Activated naive CD8-positive, alpha-beta T cell treated with anti-CD3 and anti-CD28 coated beads for 36 hours (primary cell): ENCODE measurements around the gene PLEKHN1. TPM values are rescaled to one million over a fixed set of nuclear protein-coding genes. Genes with fewer than 3 reads are reported as not detected.
"Not testable (repeated sequence)": the region's sequence is repeated elsewhere in the genome, so short reads cannot be mapped to it uniquely, and the experiment has no call there.

ENCODE experiments used
- DNase-seq: peaks from one replicate; pipeline ENCODE4 v3.0.0; 2021
- H3K27ac Mint-ChIP-seq: one replicate; pipeline ENCODE4 v1.8.0; 2022; ENCODE audit warnings: mild to moderate bottlenecking, moderate library complexity, mixed read lengths
- H3K27me3 Mint-ChIP-seq: one replicate; pipeline ENCODE4 v1.8.0; 2022; ENCODE audit warnings: mild to moderate bottlenecking, mixed read lengths
- H3K36me3 Mint-ChIP-seq: one replicate; pipeline ENCODE4 v1.8.0; 2021; ENCODE audit warnings: mild to moderate bottlenecking, mixed read lengths
- H3K4me1 Mint-ChIP-seq: one replicate; pipeline ENCODE4 v1.8.0; 2021; ENCODE audit warnings: mixed read lengths
- H3K4me3 Mint-ChIP-seq: one replicate; pipeline ENCODE4 v1.8.0; 2022; ENCODE audit warnings: mild to moderate bottlenecking, moderate library complexity, mixed read lengths
- H3K9me3 Mint-ChIP-seq: one replicate; pipeline ENCODE4 v1.8.0; 2022; ENCODE audit warnings: mixed read lengths
- total RNA-seq, 2 experiments: library from RNA; stranded (reverse); gene quantifications; one replicate each; pipeline ENCODE4 v1.2.3, GENCODE V29; 2021

PLEKHN1 gene
- total RNA-seq, 2 experiments from 2014 or later, result 0.85 to 1.3 TPM

GRCh38 chr1:1005774-1006304, 39.6 kb downstream of the PLEKHN1 start:
- H3K4me1 Mint-ChIP-seq, result peaks cover 10% of the 10 kb centered on the region
- no peaks in the 10 kb centered on the region for H3K36me3 Mint-ChIP-seq
- H3K27me3 Mint-ChIP-seq, result peaks cover 63% of the 10 kb centered on the region
- H3K27ac Mint-ChIP-seq, result no peak overlapping the region
- no peak overlapping the region for H3K4me3 Mint-ChIP-seq
- no peak for DNase-seq
- H3K9me3 Mint-ChIP-seq, result no peaks in the 10 kb centered on the region

DNA sequence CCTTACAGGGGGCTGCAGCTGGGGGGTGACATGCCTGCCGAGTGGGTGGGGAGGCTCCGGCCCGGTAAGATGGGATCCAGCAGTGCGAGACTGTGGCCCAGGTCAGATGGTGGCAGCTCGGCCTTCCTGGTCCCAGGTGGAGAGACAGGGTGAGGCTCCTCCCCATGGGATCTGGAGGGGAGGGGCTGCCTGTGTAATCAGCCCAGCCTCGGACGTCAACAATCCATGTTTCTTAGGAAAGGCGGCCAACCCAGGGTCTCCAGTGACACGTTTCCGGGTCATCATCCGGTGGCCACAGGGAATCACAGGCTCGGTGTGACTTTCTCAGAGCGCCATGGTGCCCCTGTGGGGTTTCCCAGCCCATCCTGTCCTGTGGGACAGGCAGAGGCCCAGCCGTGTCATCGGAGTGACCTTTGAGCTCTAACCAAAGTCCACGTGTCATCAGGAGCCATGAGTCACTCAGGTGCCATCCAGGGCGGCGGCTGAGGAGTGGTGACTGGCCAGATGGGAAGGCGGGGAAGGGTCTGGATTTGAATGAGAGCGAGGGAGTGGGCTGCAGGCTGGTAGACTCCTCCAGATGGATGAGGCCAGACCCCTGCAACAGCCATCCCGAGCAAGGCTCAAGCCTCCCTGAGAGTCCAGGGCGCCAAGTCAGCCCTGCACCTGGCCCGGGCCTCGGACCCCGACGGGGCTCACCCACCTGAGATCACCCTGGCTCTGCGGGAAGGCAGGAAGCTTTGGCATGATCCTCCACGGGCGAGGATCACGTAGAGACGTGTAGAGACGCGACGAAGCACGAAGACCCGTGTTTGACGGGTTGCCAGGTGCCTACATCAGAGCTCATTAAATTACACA, 40.2 kb downstream of the PLEKHN1 start:
- peaks cover 12% of the 10 kb centered on the region for H3K4me1 Mint-ChIP-seq
- DNase-seq, result no peak
- H3K4me3 Mint-ChIP-seq, result no peak overlapping the region
- H3K36me3 Mint-ChIP-seq, result no peaks in the 10 kb centered on the region
- no peak overlapping the region for H3K27ac Mint-ChIP-seq
- no peaks in the 10 kb centered on the region for H3K9me3 Mint-ChIP-seq
- H3K27me3 Mint-ChIP-seq, result peaks cover 61% of the 10 kb centered on the region

DNA sequence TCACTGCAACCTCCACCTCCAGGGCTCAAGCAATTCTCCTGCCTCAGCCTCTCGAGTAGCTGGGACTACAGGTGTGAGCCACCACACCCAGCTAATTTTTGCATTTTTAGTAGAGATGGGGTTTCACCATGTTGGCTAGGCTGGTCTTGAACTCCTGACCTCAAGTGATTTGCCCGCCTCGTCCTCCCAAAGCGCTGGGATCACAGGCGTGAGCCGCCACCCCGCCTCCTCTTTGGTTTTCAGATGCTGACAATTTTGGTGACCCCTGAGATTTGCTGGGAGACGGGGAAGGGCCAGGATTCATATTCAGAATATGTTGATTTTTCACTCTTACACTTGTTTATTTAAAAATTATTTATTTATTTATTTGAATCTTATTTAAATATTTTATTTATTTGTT, 43.8 kb downstream of the PLEKHN1 start:
- not testable (repeated sequence) for DNase-seq, H3K9me3 Mint-ChIP-seq
- peaks cover 24% of the 10 kb centered on the region for H3K4me1 Mint-ChIP-seq

GRCh38 chr1:1011396-1011949, 45.2 kb downstream of the PLEKHN1 start:
- H3K27me3 Mint-ChIP-seq, result peaks cover 19% of the 10 kb centered on the region

More for the DNA sequence above, 43.8 kb downstream of the PLEKHN1 start:
- peaks cover 29% of the 10 kb centered on the region for H3K27me3 Mint-ChIP-seq
- H3K36me3 Mint-ChIP-seq, H3K27ac Mint-ChIP-seq, H3K4me3 Mint-ChIP-seq: not testable (repeated sequence)

DNA sequence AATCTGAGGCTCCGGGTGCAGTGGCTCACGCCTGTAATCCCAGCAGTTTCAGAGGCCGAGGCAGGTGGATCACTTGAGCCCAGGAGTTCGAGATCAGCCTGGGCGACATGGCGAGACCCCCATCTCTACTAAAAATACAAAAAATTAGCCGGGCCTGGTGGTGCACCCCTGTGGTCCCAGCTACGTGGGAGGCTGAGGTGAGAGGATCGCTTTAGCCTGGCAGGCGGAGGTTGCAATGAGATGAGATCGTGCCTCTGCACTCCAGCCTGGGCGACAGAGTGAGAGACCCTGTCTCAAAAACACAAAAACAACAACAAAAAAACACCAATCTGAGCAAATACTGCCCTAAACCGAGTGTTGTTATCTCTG, 46.4 kb downstream of the PLEKHN1 start:
- Mint-ChIP-seq H3K27me3 (peaks cover 18% of the 10 kb centered on the region), H3K4me3 (peak overlapping the region; percentile 89)
- not testable (repeated sequence) for DNase-seq

More at GRCh38 chr1:1011396-1011949, 45.2 kb downstream of the PLEKHN1 start:
- Mint-ChIP-seq H3K4me3 (no peak overlapping the region), H3K9me3 (no peaks in the 10 kb centered on the region), H3K27ac (peak overlapping the region; percentile 60), H3K4me1 (peaks cover 21% of the 10 kb centered on the region), H3K36me3 (no peaks in the 10 kb centered on the region)
- DNase-seq, result no peak

GRCh38 chr1:1013105-1013921, 47.0 kb downstream of the PLEKHN1 start, which contains the start of gene ISG15:
Gene ISG15, plus strand, starts transcription at chr1:1013497. Its CDS starts 77 bp downstream, at chr1:1013574.
- peak within 1 kb of the TSS; percentile 93 for H3K27ac Mint-ChIP-seq
- H3K4me3 Mint-ChIP-seq, result peak within 1 kb of the TSS; percentile 89
- DNase-seq, result peak; percentile 89
- peaks cover 24% of the 10 kb centered on the region for H3K4me1 Mint-ChIP-seq
- H3K27me3 Mint-ChIP-seq, result peaks cover 13% of the 10 kb centered on the region
- no peaks in the 10 kb centered on the region for H3K9me3 Mint-ChIP-seq
- peaks cover 3% of the 10 kb centered on the region for H3K36me3 Mint-ChIP-seq

More for the DNA sequence above, 46.4 kb downstream of the PLEKHN1 start:
- H3K9me3 Mint-ChIP-seq, H3K36me3 Mint-ChIP-seq: not testable (repeated sequence)
- Mint-ChIP-seq H3K4me1 (peaks cover 24% of the 10 kb centered on the region), H3K27ac (peak overlapping the region; percentile 93)

GRCh38 chr1:1013922-1014648, 47.8 kb downstream of the PLEKHN1 start:
- H3K36me3 Mint-ChIP-seq, result peaks cover 3% of the 10 kb centered on the region
- no peaks in the 10 kb centered on the region for H3K9me3 Mint-ChIP-seq
- DNase-seq, result peak; percentile 31
- peaks cover 24% of the 10 kb centered on the region for H3K4me1 Mint-ChIP-seq
- peak overlapping the region; percentile 93 for H3K27ac Mint-ChIP-seq
- H3K4me3 Mint-ChIP-seq, result peak overlapping the region; percentile 89
- H3K27me3 Mint-ChIP-seq, result peaks cover 5% of the 10 kb centered on the region

- Mint-ChIP-seq H3K4me1 (peaks cover 24% of the 10 kb centered on the region), H3K4me3 (peak overlapping the region; percentile 89), H3K27me3 (peaks cover 3% of the 10 kb centered on the region), H3K27ac (peak overlapping the region; percentile 93), H3K36me3 (peaks cover 3% of the 10 kb centered on the region), H3K9me3 (no peaks in the 10 kb centered on the region)
- DNase-seq, result peak; percentile 37
Measured at GRCh38 chr1:1014799-1015681, 48.8 kb downstream of the PLEKHN1 start.

DNA sequence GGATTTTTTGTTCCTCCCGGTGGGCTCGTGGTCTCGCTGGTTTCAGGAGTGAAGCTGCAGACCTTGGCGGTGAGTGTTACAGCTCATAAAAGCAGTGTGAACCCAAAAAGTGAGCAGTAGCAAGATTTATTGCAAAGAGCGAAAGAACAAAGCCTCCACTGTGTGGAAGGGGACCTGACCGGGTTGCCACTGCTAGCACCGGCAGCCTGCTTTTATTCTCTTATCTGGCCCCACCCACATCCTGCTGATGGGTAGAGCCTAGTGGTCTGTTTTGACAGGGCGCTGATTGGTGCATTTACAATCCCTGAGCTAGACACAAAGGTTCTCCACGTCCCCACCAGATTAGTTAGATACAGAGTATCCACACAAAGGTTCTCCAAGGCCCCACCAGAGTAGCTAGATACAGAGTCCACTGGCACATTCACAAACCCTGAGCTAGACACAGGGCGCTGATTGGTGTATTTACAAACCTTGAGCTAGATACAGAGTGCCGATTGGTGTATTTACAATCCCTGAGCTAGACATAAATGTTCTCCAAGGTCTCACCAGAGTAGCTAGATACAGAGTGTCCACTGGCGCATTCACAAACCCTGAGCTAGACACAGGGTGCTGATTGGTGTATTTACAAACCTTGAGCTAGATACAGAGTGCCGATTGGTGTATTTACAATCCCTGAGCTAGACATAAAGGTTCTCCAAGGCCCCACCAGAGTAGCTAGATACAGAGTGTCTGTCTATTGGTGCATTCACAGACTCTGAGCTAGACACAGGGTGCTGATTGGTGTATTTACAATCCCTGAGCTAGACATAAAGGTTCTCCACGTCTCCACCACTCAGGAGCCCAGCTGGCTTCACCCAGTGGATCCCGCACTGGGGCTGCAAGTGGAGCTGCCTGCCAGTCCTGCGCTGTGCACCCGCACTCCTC, 51.4 kb downstream of the PLEKHN1 start:
- not testable (repeated sequence) for H3K4me3 Mint-ChIP-seq, H3K27ac Mint-ChIP-seq, H3K27me3 Mint-ChIP-seq, H3K9me3 Mint-ChIP-seq, H3K36me3 Mint-ChIP-seq, DNase-seq
- peaks cover 19% of the 10 kb centered on the region for H3K4me1 Mint-ChIP-seq

- H3K36me3 Mint-ChIP-seq, DNase-seq, H3K9me3 Mint-ChIP-seq, H3K27ac Mint-ChIP-seq, H3K4me3 Mint-ChIP-seq, H3K27me3 Mint-ChIP-seq: not testable (repeated sequence)
- peaks cover 13% of the 10 kb centered on the region for H3K4me1 Mint-ChIP-seq
Measured at GRCh38 chr1:1018321-1018685, 52.0 kb downstream of the PLEKHN1 start.

DNA sequence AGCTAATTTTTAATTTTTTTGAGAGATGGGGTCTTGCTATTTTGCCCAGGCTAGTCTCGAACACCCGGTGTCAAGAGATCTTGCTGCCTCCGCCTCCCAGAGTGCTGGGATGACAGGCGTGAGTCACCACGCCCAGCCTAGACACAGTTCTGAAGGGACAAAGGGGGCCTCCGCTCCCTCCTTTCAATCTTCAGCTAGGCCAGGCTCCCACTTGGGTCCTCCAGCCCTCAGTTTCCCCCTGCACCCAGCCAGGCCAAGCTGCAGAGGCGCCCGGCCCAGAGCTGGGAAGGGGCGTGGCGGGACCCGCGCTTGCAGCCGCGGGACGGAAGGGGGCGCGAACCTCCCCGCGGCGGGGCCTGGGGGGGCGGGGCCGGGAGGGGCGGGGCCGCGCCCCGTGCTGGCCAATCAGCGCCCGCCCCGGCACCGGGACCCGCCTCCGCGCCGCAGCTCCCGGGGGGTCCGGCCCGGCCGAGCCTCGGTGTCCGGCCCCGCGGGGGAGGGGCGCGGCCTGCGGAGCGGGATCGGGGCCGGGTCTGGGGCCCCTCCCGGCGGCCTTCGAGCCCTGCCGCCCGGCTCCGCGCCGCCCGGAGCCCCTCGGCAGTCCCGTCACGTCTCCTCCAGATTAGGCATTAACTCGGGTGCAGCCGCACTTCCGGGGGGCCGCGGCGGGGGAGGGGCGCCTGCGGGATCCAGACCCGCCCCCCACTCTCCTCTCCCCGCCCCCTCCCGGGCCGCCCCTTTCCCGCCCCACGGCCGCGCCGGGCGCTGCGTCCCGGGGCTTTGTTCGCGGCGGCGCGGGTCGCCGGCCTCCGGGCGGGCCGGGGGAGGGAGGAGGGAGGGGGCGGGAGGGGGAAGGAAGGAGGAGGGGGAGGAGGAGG, 53.1 kb downstream of the PLEKHN1 start:
- DNase-seq, result peak; percentile 83
- peak overlapping the region; percentile 64 for H3K4me3 Mint-ChIP-seq
- no peak overlapping the region for H3K27ac Mint-ChIP-seq
- H3K27me3 Mint-ChIP-seq, result peaks cover 4% of the 10 kb centered on the region
- H3K4me1 Mint-ChIP-seq, result peaks cover 7% of the 10 kb centered on the region
- H3K9me3 Mint-ChIP-seq, result no peaks in the 10 kb centered on the region
- peaks cover 3% of the 10 kb centered on the region for H3K36me3 Mint-ChIP-seq

DNA sequence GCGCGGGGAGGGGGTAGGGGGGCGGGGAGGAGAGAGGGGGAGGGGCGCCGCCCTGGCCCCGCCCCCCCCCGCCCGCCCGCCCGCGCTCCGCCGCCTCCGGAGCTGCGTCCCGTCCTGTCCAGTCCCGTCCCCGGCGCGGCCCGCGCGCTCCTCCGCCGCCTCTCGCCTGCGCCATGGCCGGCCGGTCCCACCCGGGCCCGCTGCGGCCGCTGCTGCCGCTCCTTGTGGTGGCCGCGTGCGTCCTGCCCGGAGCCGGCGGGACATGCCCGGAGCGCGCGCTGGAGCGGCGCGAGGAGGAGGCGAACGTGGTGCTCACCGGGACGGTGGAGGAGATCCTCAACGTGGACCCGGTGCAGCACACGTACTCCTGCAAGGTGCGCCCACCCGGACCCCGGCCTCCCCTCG, 53.7 kb downstream of the PLEKHN1 start, which contains the start of gene AGRN:
Gene AGRN (plus strand): TSS at position 121 of the 405 bp plus-strand sequence. CDS start 53 bp downstream, at position 174.
- H3K36me3 Mint-ChIP-seq, result peaks cover 3% of the 10 kb centered on the region
- peak within 1 kb of the TSS; percentile 69 for H3K4me3 Mint-ChIP-seq
- peaks cover 4% of the 10 kb centered on the region for H3K4me1 Mint-ChIP-seq
- peak; percentile 40 for DNase-seq
- H3K27me3 Mint-ChIP-seq, result peaks cover 4% of the 10 kb centered on the region
- H3K9me3 Mint-ChIP-seq, result no peaks in the 10 kb centered on the region
- no peak within 1 kb of the TSS for H3K27ac Mint-ChIP-seq
